Measurements from ENCODE around the gene PRKCI. TPM values are rescaled to one million over a fixed set of nuclear protein-coding genes. Genes with fewer than 3 reads are reported as not detected.

PRKCI gene
- total RNA-seq, 2 donors from 2014 or later = 34.4 to 48.2 TPM

- no peak for DNase-seq
- no peak for TF ChIP-seq CTCF (IDR thresholded peaks at IDR 0.05)
Observed at GRCh38 chr3:170207717-170208116, 14.5 kb upstream of the PRKCI start.

GRCh38 chr3:170211668-170212067, 10.6 kb upstream of the PRKCI start:
- Histone ChIP-seq H3K27me3 (no peaks in the 10 kb centered on the region), H3K4me1 (no peaks in the 10 kb centered on the region), H3K27ac (no peak overlapping the region), H3K9ac (ENCODE audit: low read depth in 2 of 2, low read length in 2 of 2) (no peak overlapping the region), H3K9me3 (no peaks in the 10 kb centered on the region), H3K4me3 (no peak overlapping the region), H3K36me3 (no peaks in the 10 kb centered on the region)
- intact Hi-C loops (cut with DNase I) = no loop called here
- no peak for DNase-seq
- no peak for TF ChIP-seq CTCF (IDR thresholded peaks at IDR 0.05)

More at GRCh38 chr3:170207717-170208116, 14.5 kb upstream of the PRKCI start:
- no peak overlapping the region for H3K27ac ChIP-seq
- H3K27me3 ChIP-seq = no peaks in the 10 kb centered on the region
- no peak overlapping the region for H3K9ac ChIP-seq (ENCODE audit: low read depth in 2 of 2, low read length in 2 of 2)
- intact Hi-C loops (cut with DNase I) = no loop called here
- no peaks in the 10 kb centered on the region for H3K9me3 ChIP-seq
- no peaks in the 10 kb centered on the region for H3K4me1 ChIP-seq
- H3K36me3 ChIP-seq = no peaks in the 10 kb centered on the region
- H3K4me3 ChIP-seq = no peak overlapping the region

DNA sequence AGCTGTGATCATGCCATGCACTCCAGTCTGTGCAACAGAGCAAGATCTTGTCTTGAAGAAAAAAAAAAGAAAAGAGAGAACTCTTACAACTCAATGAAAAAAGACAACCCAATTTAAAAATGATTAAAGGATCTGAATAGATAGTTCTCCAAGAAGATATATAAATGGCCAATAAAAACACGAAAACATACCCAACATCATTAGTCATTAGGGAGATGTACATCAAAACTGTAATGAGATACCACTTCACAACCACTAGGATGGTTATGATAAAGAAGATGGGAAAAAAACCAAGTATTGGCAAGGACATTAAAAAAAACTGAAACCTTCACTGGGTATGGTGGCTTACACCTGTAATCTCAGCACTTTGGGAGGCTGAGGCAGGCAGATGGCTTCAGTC, 2.4 kb upstream of the PRKCI start:
- intact Hi-C loops (cut with DNase I) = no loop called here
- H3K4me3 ChIP-seq = no peak overlapping the region
- TF ChIP-seq CTCF (IDR thresholded peaks at IDR 0.05) = no peak
- H3K27ac ChIP-seq = no peak overlapping the region
- no peaks in the 10 kb centered on the region for H3K4me1 ChIP-seq
- H3K36me3 ChIP-seq = no peaks in the 10 kb centered on the region
- H3K9ac ChIP-seq (ENCODE audit: low read depth in 2 of 2, low read length in 2 of 2) = no peak overlapping the region
- DNase-seq = no peak
- no peaks in the 10 kb centered on the region for H3K9me3 ChIP-seq
- H3K27me3 ChIP-seq = no peaks in the 10 kb centered on the region

DNA sequence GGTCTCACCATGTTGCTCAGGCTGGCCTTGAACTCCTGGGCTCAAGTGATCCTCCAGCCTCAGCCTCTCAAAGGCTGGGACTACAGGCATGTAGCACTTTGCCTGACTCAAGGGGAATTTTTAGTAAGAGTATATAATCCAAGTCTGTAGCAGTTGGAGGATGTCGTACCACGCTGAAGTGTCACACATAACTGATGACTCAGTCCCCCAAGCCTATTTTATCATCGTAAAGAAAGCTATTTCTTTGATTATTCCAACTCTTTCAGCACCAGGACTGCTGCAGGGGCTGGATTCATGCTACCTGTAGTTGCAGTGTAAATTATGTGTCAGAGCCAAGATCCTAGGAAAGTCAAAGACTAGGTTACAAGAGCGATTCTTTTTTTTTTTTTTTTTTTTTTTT, 1.4 kb upstream of the PRKCI start:
- Histone ChIP-seq H3K4me3 (no peak overlapping the region), H3K36me3 (no peaks in the 10 kb centered on the region), H3K9ac (ENCODE audit: low read depth in 2 of 2, low read length in 2 of 2) (no peak overlapping the region), H3K4me1 (no peaks in the 10 kb centered on the region), H3K27ac (no peak overlapping the region), H3K27me3 (no peaks in the 10 kb centered on the region), H3K9me3 (no peaks in the 10 kb centered on the region)
- intact Hi-C loops (cut with DNase I) = no loop called here
- no peak for TF ChIP-seq CTCF (IDR thresholded peaks at IDR 0.05)
- DNase-seq = no peak

- H3K9ac ChIP-seq (ENCODE audit: low read depth in 2 of 2, low read length in 2 of 2) = peak overlapping the region; percentile 66 to 81
- no peaks in the 10 kb centered on the region for H3K4me1 ChIP-seq
- no peaks in the 10 kb centered on the region for H3K27me3 ChIP-seq
- peak; percentile 44 for DNase-seq
- intact Hi-C loops (cut with DNase I) = no loop called here
- H3K4me3 ChIP-seq = peak overlapping the region; percentile 80
- H3K36me3 ChIP-seq = no peaks in the 10 kb centered on the region
- H3K9me3 ChIP-seq = no peaks in the 10 kb centered on the region
- H3K27ac ChIP-seq = peak overlapping the region; percentile 74
- TF ChIP-seq CTCF (IDR thresholded peaks at IDR 0.05) = no peak
Observed at GRCh38 chr3:170222647-170223541, 670 bp downstream of the PRKCI start.
